PC-3 (cell line): ENCODE data around the gene CUEDC1. TPM values are rescaled to one million over a fixed set of nuclear protein-coding genes. Genes with fewer than 3 reads are reported as not detected.

Experiments
- ATAC-seq: fragments of 200-7000 bp; cut with Tn5 transposase; 2 replicates; pipeline ENCODE4 v1.9.1; 2020; ENCODE audit warnings: mild to moderate bottlenecking, moderate library complexity
- BruUV-seq: library from RNA; stranded (reverse); fragments of 400-500 nt; replicated peaks from 2 replicates; lab custom pipeline; 2021; lab: Mats Ljungman, UMichigan
- CTCF ChIA-PET: fragments of 300-600 bp; sonication (Branson Sonifier 250); formaldehyde crosslinking; loops from one replicate; lab custom pipeline; 2022; ENCODE audit warnings: antibody characterized with exemption; lab: Charles Lee
- POLR2A ChIA-PET: fragments of 300-600 bp; sonication (Branson Sonifier 250); formaldehyde crosslinking; loops from one replicate; lab custom pipeline; 2022; ENCODE audit warnings: antibody characterized with exemption; ENCODE audit not compliant: unreplicated experiment; lab: Charles Lee
- DNase-seq: peaks from one replicate; pipeline ENCODE4 v3.0.0-alpha.2; 2015
- H2AFZ ChIP-seq: fragments of 300-600 bp; sonication (generic); 2 replicates; pipeline ENCODE4 v1.6.0; 2016; ENCODE audit warnings: antibody characterized with exemption, low read length
- H3F3A ChIP-seq: fragments of 300-600 bp; sonication (generic); one replicate; pipeline ENCODE4 v1.6.0; 2017; ENCODE audit warnings: antibody characterized with exemption, low read length, control low read depth, mild to moderate bottlenecking; ENCODE audit not compliant: unreplicated experiment
- H3K27ac ChIP-seq: fragments of 300-600 bp; sonication (generic); 2 replicates; pipeline ENCODE4 v1.5.1; 2016; ENCODE audit warnings: mild to moderate bottlenecking, low read length
- H3K27me3 ChIP-seq: fragments of 300-600 bp; sonication (generic); 2 replicates; pipeline ENCODE4 v1.6.1; 2016; ENCODE audit warnings: low read length, mixed read lengths
- H3K36me3 ChIP-seq: fragments of 300-600 bp; sonication (generic); 2 replicates; pipeline ENCODE4 v1.6.1; 2016; ENCODE audit warnings: low read depth, mixed run types, low read length, mixed read lengths
- H3K4me1 ChIP-seq: fragments of 300-600 bp; sonication (generic); 2 replicates; pipeline ENCODE4 v1.5.1; 2016; ENCODE audit warnings: low read length; ENCODE audit not compliant: insufficient read depth
- H3K4me2 ChIP-seq: fragments of 300-600 bp; sonication (generic); 2 replicates; pipeline ENCODE4 v1.6.0; 2016; ENCODE audit warnings: low read length
- H3K4me3 ChIP-seq: fragments of 300-600 bp; sonication (generic); 2 replicates; pipeline ENCODE4 v1.5.1; 2016; ENCODE audit warnings: mild to moderate bottlenecking, low read length, mixed read lengths
- H3K79me2 ChIP-seq: fragments of 300-600 bp; sonication (generic); 2 replicates; pipeline ENCODE4 v1.6.1; 2017; ENCODE audit warnings: low read length, mixed read lengths
- H3K9ac ChIP-seq: fragments of 300-600 bp; sonication (generic); 2 replicates; pipeline ENCODE4 v1.6.0; 2016; ENCODE audit warnings: mild to moderate bottlenecking, low read length
- H3K9me2 ChIP-seq: fragments of 300-600 bp; sonication (generic); replicated peaks from 2 replicates; pipeline ENCODE4 v1.6.1; 2016; ENCODE audit warnings: mixed run types, low read length, mixed read lengths
- H3K9me3 ChIP-seq: fragments of 300-600 bp; sonication (generic); 2 replicates; pipeline ENCODE4 v1.6.1; 2016; ENCODE audit warnings: low read length, mixed read lengths
- H4K20me1 ChIP-seq: fragments of 300-600 bp; sonication (generic); 2 replicates; pipeline ENCODE4 v1.6.1; 2016; ENCODE audit warnings: low read length, mixed read lengths
- CTCF ChIP-seq: fragments of 300-600 bp; sonication (generic); conservative IDR thresholded peaks from 2 replicates; pipeline ENCODE4 v1.5.1; 2017; ENCODE audit warnings: antibody characterized with exemption, low read depth, mild to moderate bottlenecking, low read length
- EZH2 ChIP-seq: fragments of 300-600 bp; sonication (generic); IDR thresholded peaks from one replicate; pipeline ENCODE4 v1.6.1; 2017; ENCODE audit warnings: antibody characterized with exemption, mild to moderate bottlenecking, low read length; ENCODE audit not compliant: unreplicated experiment
- EZH2phosphoT487 ChIP-seq: fragments of 300-600 bp; sonication (generic); IDR thresholded peaks from 2 replicates; pipeline ENCODE4 v1.6.1; 2018; ENCODE audit warnings: mild to moderate bottlenecking, antibody characterized with exemption, low read length, borderline replicate concordance
- intact Hi-C: fragments of 100-400 bp; cut with micrococcal nuclease; formaldehyde crosslinking; loops from 2 replicates; pipeline ENCODE4 v1.9.0; 2023
- total RNA-seq: library from RNA; depleted of rRNA; stranded (reverse); fragments of >200 nt; gene quantifications from 2 replicates; pipeline ENCODE4 v1.2.3, GENCODE V29; 2014

Gene CUEDC1
- total RNA-seq, 1 experiment from 2014 or later = 31.6 TPM

- H4K20me1 ChIP-seq = no peaks in the 10 kb centered on the region
- H3K9me3 ChIP-seq = no peaks in the 10 kb centered on the region
- no peak for ATAC-seq
- no peaks in the 10 kb centered on the region for H3F3A ChIP-seq
- POLR2A ChIA-PET = interaction anchor here (0.7 kb wide), 1 partner anchor 29 kb away, joined by 3 read pairs; no protein-coding TSS in a partner anchor
- H3K79me2 ChIP-seq = no peaks in the 10 kb centered on the region
- peaks cover 27% of the 10 kb centered on the region for H3K36me3 ChIP-seq
- H3K4me3 ChIP-seq = no peak overlapping the region
- no peak overlapping the region for H3K9ac ChIP-seq
- no peaks in the 10 kb centered on the region for H3K9me2 ChIP-seq
- BruUV-seq = no TSS peak
- H3K27ac ChIP-seq = no peak overlapping the region
- peaks cover 57% of the 10 kb centered on the region for H3K4me1 ChIP-seq
- CTCF ChIA-PET = interaction anchor here (1.3 to 1.4 kb wide), 2 partner anchors 10 to 33 kb away, joined by 3 to 8 read pairs; no protein-coding TSS in a partner anchor
- H3K4me2 ChIP-seq = no peak overlapping the region
- H2AFZ ChIP-seq = no peak overlapping the region
- H3K27me3 ChIP-seq = no peaks in the 10 kb centered on the region
- intact Hi-C loops = no loop called here
- TF ChIP-seq EZH2phosphoT487 (no peak), EZH2 (no peak), CTCF (no peak)
- DNase-seq = peak; percentile 29
Observed at GRCh38 chr17:57870283-57870635, 85.0 kb downstream of the CUEDC1 start.

GRCh38 chr17:57869617-57870282, 85.5 kb downstream of the CUEDC1 start:
- Histone ChIP-seq H3K9me3 (no peaks in the 10 kb centered on the region), H3K27ac (no peak overlapping the region), H3K9me2 (no peaks in the 10 kb centered on the region), H3K79me2 (no peaks in the 10 kb centered on the region), H3F3A (no peaks in the 10 kb centered on the region), H4K20me1 (no peaks in the 10 kb centered on the region), H3K27me3 (no peaks in the 10 kb centered on the region), H2AFZ (no peak overlapping the region), H3K4me1 (peaks cover 52% of the 10 kb centered on the region), H3K9ac (no peak overlapping the region), H3K4me2 (no peak overlapping the region), H3K36me3 (peaks cover 27% of the 10 kb centered on the region), H3K4me3 (no peak overlapping the region)
- intact Hi-C loops = loop anchor here (5.0 kb wide), 1 partner anchor 33 kb away; no protein-coding TSS in a partner anchor
- ATAC-seq (no peak), DNase-seq (peak; percentile 42)
- no TSS peak for BruUV-seq
- ChIA-PET CTCF (interaction anchor here (1.3 to 1.4 kb wide), 2 partner anchors 9 to 33 kb away, joined by 3 to 8 read pairs; no protein-coding TSS in a partner anchor), POLR2A (no interaction called here)
- TF ChIP-seq EZH2phosphoT487 = no peak

- H3K4me1 ChIP-seq = peaks cover 45% of the 10 kb centered on the region
- H2AFZ ChIP-seq = 0 out of 2 replicates have a peak overlapping the region, but pooled peaks have one; percentile 49
- peak overlapping the region; percentile 85 for H3K27ac ChIP-seq
- BruUV-seq = no TSS peak
- no peaks in the 10 kb centered on the region for H3K9me2 ChIP-seq
- ChIA-PET POLR2A (interaction anchor here (0.5 kb wide), 1 partner anchor 139 kb away, joined by 3 read pairs; no protein-coding TSS in a partner anchor), CTCF (interaction anchor here (0.6 to 1.4 kb wide), 3 partner anchors 9 to 727 kb away, joined by 3 to 8 read pairs (median 4); no protein-coding TSS in a partner anchor)
- no peak overlapping the region for H3K4me3 ChIP-seq
- intact Hi-C loops = loop anchor here (5.0 kb wide), 1 partner anchor 33 kb away; no protein-coding TSS in a partner anchor
- no peaks in the 10 kb centered on the region for H3K27me3 ChIP-seq
- peaks cover 27% of the 10 kb centered on the region for H3K36me3 ChIP-seq
- no peaks in the 10 kb centered on the region for H3K79me2 ChIP-seq
- ATAC-seq (no peak), DNase-seq (no peak)
- no peaks in the 10 kb centered on the region for H3F3A ChIP-seq
- no peaks in the 10 kb centered on the region for H4K20me1 ChIP-seq
- no peak for TF ChIP-seq CTCF
- TF ChIP-seq EZH2 = no peak
- no peak for TF ChIP-seq EZH2phosphoT487
- no peaks in the 10 kb centered on the region for H3K9me3 ChIP-seq
- peak overlapping the region; percentile 55 for H3K4me2 ChIP-seq
- peak overlapping the region; percentile 65 for H3K9ac ChIP-seq
Observed at GRCh38 chr17:57868910-57869616, 86.1 kb downstream of the CUEDC1 start.
